PC-9 (cell line): ENCODE measurements around the gene BBS9. TPM values are rescaled to one million over a fixed set of nuclear protein-coding genes. Genes with fewer than 3 reads are reported as not detected.
"Not testable (repeated sequence)": the region's sequence is repeated elsewhere in the genome, so short reads cannot be mapped to it uniquely, and the experiment has no call there.

Experiments used
- BruUV-seq: library from RNA; stranded (reverse); fragments of 400-500 nt; replicated peaks from 2 replicates; lab custom pipeline; 2021; lab: Mats Ljungman, UMichigan
- CTCF ChIA-PET: fragments of 300-600 bp; sonication (Branson Sonifier 250); formaldehyde crosslinking; loops from one replicate; lab custom pipeline; 2022; ENCODE audit warnings: antibody characterized with exemption; lab: Charles Lee
- POLR2A ChIA-PET: fragments of 300-600 bp; sonication (Branson Sonifier 250); formaldehyde crosslinking; loops from one replicate; lab custom pipeline; 2022; ENCODE audit warnings: antibody characterized with exemption; ENCODE audit not compliant: unreplicated experiment; lab: Charles Lee
- DNase-seq, 2 experiments: peaks; one replicate each; pipeline versions ENCODE4 v3.0.0 to v3.0.0-alpha.2; 2015 to 2022; ENCODE audit warnings: mixed read lengths in 1 of 2
- H2AFZ ChIP-seq: fragments of 200-600 bp; sonication (generic); 2 replicates; pipeline ENCODE4 v1.8.1; 2017; ENCODE audit warnings: antibody characterized with exemption
- H3F3A ChIP-seq: fragments of 200-600 bp; sonication (generic); 2 replicates; pipeline ENCODE4 v1.8.1; 2017; ENCODE audit warnings: antibody characterized with exemption, mild to moderate bottlenecking, low read depth; ENCODE audit not compliant: insufficient read depth
- H3K27ac ChIP-seq: fragments of 200-600 bp; sonication (generic); 2 replicates; pipeline ENCODE4 v1.6.1; 2016; ENCODE audit warnings: mixed run types
- H3K27me3 ChIP-seq: fragments of 200-600 bp; sonication (generic); 2 replicates; pipeline ENCODE4 v1.6.1; 2016; ENCODE audit warnings: low read depth, mixed run types; ENCODE audit not compliant: insufficient read depth
- H3K36me3 ChIP-seq: fragments of 200-600 bp; sonication (generic); 2 replicates; pipeline ENCODE4 v1.6.1; 2016; ENCODE audit warnings: low read depth, mixed run types
- H3K4me1 ChIP-seq: fragments of 200-600 bp; sonication (generic); replicated peaks from 2 replicates; pipeline ENCODE4 v1.6.1; 2016; ENCODE audit warnings: mixed run types; ENCODE audit not compliant: insufficient read depth
- H3K4me2 ChIP-seq: fragments of 200-600 bp; sonication (generic); 2 replicates; pipeline ENCODE4 v1.6.1; 2017; ENCODE audit warnings: mixed run types
- H3K4me3 ChIP-seq: fragments of 200-600 bp; sonication (generic); 2 replicates; pipeline ENCODE4 v1.6.1; 2016; ENCODE audit warnings: mixed run types
- H3K79me2 ChIP-seq: fragments of 200-600 bp; sonication (generic); 2 replicates; pipeline ENCODE4 v1.6.1; 2017; ENCODE audit warnings: low read depth, mixed run types
- H3K9me2 ChIP-seq: fragments of 200-600 bp; sonication (generic); 2 replicates; pipeline ENCODE4 v1.8.1; 2017; ENCODE audit warnings: mild to moderate bottlenecking; ENCODE audit not compliant: insufficient read depth
- H3K9me3 ChIP-seq: fragments of 200-600 bp; sonication (generic); 2 replicates; pipeline ENCODE4 v1.8.1; 2016; ENCODE audit warnings: low read depth; ENCODE audit not compliant: insufficient read depth
- H4K20me1 ChIP-seq: fragments of 200-600 bp; sonication (generic); 2 replicates; pipeline ENCODE4 v1.8.1; 2017; ENCODE audit not compliant: insufficient read depth
- EZH2 ChIP-seq: fragments of 200-600 bp; sonication (generic); IDR thresholded peaks from 2 replicates; pipeline ENCODE4 v1.8.0; 2017; ENCODE audit warnings: antibody characterized with exemption, low read depth
- intact Hi-C: fragments of 100-400 bp; cut with micrococcal nuclease; formaldehyde crosslinking; loops from one replicate; pipeline ENCODE4 v1.10.0; 2022; ENCODE audit not compliant: unreplicated experiment
- total RNA-seq: library from RNA; stranded (reverse); gene quantifications from 2 replicates; pipeline ENCODE4 v1.2.3, GENCODE V29; 2021
- TF ChIP-seq, protein P1 (sequence below): fragments of 200-600 bp; sonication (generic); conservative IDR thresholded peaks from 2 replicates; pipeline ENCODE4 v1.6.1; 2017; ENCODE audit warnings: mixed run types, antibody characterized with exemption, mild to moderate bottlenecking, moderate library complexity

The BBS9 gene
- total RNA-seq, 1 experiment from 2014 or later: 12.4 TPM

DNA sequence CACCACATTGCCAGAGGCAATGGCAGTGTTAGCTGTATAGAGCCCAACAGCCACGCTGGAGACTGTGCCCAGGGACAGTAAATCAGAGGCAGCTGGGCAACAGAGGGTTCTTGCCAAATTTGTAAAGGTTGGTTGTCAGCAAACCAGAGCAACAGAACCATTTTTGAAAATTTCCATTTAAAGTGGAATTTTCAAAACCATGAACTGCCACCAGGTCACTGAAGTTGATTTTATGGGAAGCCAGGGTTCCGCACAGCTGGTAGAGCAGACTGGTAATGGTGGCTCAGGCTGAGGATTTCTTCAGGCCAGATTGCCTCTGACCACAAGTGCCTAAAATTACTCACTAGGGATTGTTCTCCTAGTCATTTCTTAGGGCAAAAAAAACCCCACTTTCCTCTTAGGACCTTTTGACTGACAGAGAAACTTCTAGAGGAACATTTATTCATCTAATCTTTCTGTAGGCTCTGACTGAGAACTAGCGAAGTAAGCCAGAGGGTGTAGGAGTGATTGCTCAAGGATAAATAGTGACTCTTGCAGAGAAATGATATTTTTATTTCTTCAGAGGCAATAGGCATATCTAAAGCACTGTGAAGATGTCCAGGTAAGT, 342.4 kb downstream of the BBS9 start:
- no TSS peak for BruUV-seq
- H4K20me1 ChIP-seq: no peaks in the 10 kb centered on the region
- H3K27me3 ChIP-seq: no peaks in the 10 kb centered on the region
- no peak overlapping the region for H2AFZ ChIP-seq
- POLR2A ChIA-PET: interaction anchor here (0.7 kb wide), 2 partner anchors 12 to 643 kb away, joined by 3 to 7 read pairs; no protein-coding TSS in a partner anchor
- H3K4me1 ChIP-seq: no peaks in the 10 kb centered on the region
- no peak overlapping the region for H3K27ac ChIP-seq
- no peaks in the 10 kb centered on the region for H3K9me2 ChIP-seq
- no peak overlapping the region for H3K4me2 ChIP-seq
- no peak for TF ChIP-seq EZH2
- TF ChIP-seq, protein P1, sequence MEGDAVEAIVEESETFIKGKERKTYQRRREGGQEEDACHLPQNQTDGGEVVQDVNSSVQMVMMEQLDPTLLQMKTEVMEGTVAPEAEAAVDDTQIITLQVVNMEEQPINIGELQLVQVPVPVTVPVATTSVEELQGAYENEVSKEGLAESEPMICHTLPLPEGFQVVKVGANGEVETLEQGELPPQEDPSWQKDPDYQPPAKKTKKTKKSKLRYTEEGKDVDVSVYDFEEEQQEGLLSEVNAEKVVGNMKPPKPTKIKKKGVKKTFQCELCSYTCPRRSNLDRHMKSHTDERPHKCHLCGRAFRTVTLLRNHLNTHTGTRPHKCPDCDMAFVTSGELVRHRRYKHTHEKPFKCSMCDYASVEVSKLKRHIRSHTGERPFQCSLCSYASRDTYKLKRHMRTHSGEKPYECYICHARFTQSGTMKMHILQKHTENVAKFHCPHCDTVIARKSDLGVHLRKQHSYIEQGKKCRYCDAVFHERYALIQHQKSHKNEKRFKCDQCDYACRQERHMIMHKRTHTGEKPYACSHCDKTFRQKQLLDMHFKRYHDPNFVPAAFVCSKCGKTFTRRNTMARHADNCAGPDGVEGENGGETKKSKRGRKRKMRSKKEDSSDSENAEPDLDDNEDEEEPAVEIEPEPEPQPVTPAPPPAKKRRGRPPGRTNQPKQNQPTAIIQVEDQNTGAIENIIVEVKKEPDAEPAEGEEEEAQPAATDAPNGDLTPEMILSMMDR: no peak
- intact Hi-C loops: no loop called here
- no peaks in the 10 kb centered on the region for H3K36me3 ChIP-seq
- CTCF ChIA-PET: no interaction called here
- no peaks in the 10 kb centered on the region for H3F3A ChIP-seq
- DNase-seq: peak in 1 of 2 experiments; percentile 32
- H3K9me3 ChIP-seq: no peaks in the 10 kb centered on the region
- H3K79me2 ChIP-seq: no peaks in the 10 kb centered on the region
- no peak overlapping the region for H3K4me3 ChIP-seq

DNA sequence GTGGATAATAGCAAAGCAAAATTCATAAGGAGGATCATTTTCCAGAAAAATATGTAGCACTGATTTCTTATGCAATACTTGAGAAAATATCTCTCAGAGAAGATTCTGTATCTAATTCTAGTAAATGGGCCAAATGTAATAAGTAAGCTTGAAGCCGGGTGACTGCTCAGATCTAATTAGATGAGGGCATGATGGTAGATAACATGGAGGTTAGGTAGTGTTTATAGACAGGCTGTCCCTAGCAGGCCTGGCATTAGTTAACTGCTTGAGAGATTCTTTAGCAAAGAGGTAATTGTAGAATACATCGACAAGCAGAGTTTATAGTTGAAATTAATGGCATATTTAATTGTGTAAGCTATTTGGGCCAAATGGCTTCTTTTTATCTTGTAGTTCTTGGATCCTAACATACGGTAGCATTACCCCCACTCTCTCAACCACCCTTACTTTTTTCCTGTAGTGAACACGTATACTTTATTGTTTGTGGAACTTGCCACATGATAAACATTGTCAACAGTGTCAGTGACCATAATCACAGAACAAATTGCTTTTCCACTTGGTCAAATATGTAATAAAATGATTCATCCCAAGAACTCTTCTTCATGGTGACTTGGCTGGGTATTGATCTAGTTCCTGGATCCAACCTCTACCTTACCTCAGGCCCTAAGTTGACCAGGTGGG, 343.1 kb downstream of the BBS9 start:
- Histone ChIP-seq H3K79me2 (no peaks in the 10 kb centered on the region), H2AFZ (no peak overlapping the region), H3K4me3 (no peak overlapping the region), H3K27ac (no peak overlapping the region), H3F3A (no peaks in the 10 kb centered on the region), H3K36me3 (no peaks in the 10 kb centered on the region), H3K4me1 (no peaks in the 10 kb centered on the region), H3K4me2 (no peak overlapping the region), H3K9me2 (no peaks in the 10 kb centered on the region), H4K20me1 (no peaks in the 10 kb centered on the region), H3K27me3 (no peaks in the 10 kb centered on the region), H3K9me3 (no peaks in the 10 kb centered on the region)
- TF ChIP-seq, protein P1: no peak
- TF ChIP-seq EZH2: no peak
- peak in 1 of 2 experiments; percentile 13 for DNase-seq
- intact Hi-C loops: no loop called here
- no TSS peak for BruUV-seq
- ChIA-PET CTCF (no interaction called here), POLR2A (interaction anchor here (0.7 kb wide), 1 partner anchor 13 kb away, joined by 7 read pairs; no protein-coding TSS in a partner anchor)

DNA sequence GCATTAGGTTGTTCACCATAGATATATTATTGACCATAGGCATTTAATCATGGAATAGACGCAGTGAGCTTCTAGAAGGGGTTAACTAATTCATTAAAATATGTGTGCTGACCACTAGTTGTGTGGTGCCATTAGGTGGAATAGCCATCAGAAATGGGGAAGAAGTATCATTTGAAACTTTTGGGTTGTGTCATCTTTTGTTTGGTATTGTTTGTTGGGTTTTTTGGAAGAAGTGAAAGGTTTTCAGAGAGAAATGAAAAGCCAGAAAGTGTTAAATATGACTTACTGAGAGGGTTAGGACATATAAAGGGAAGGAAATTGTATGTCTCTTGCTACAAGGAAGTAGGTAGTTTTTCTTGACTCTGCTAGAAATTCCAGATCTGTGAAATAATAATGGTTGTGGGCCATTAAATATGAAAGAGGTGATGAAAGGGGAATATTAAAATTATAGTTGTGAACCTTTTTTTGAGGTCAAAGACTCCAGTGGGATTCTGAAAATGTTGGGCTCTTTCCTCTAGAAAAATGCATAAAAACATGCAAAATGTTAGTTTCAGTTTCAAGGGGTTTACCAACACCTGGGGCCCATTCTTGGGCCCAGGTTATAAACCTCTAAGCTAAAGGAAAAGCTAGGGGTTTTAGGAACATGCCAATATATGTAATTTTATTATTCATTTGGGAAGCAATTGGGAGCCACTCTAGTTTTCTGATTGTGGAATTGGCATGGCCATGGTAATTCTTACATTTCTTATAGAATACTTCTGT, 348.5 kb downstream of the BBS9 start:
- Histone ChIP-seq H3K9me2 (no peaks in the 10 kb centered on the region), H4K20me1 (no peaks in the 10 kb centered on the region), H3K27me3 (no peaks in the 10 kb centered on the region), H3F3A (no peaks in the 10 kb centered on the region), H3K4me2 (no peak overlapping the region), H3K27ac (no peak overlapping the region), H3K4me3 (no peak overlapping the region), H3K4me1 (no peaks in the 10 kb centered on the region), H2AFZ (no peak overlapping the region), H3K36me3 (no peaks in the 10 kb centered on the region), H3K9me3 (no peaks in the 10 kb centered on the region), H3K79me2 (no peaks in the 10 kb centered on the region)
- ChIA-PET POLR2A (no interaction called here), CTCF (no interaction called here)
- intact Hi-C loops: no loop called here
- BruUV-seq: no TSS peak
- DNase-seq: peak in 1 of 2 experiments; percentile 5
- TF ChIP-seq, protein P1: no peak
- no peak for TF ChIP-seq EZH2

DNA sequence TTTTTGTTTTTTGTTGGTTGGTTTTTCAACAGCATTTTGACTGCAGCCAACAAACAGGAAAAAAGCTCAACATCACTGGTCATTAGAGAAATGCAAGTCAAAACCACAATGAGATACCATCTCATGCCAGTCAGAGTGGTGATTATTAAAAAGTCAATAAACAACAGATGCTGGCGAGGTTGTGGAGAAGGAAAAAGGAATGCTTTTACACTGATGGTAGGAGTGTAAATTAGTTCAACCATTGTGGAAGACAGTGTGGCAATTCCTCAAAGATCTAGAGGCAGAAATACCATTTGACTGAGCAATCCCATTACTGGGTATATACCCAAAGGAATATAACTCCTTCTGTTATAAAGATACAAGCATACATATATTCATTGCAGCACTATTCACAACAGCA, 355.1 kb downstream of the BBS9 start:
- H4K20me1 ChIP-seq, H3K4me2 ChIP-seq, POLR2A ChIA-PET, DNase-seq, H3K9me3 ChIP-seq, H3K27ac ChIP-seq, H3F3A ChIP-seq, H3K36me3 ChIP-seq, H3K4me3 ChIP-seq, intact Hi-C loops, H3K9me2 ChIP-seq, H3K79me2 ChIP-seq, CTCF ChIA-PET, H3K27me3 ChIP-seq, H3K4me1 ChIP-seq, BruUV-seq, H2AFZ ChIP-seq: not testable (repeated sequence)
